Measurements from ENCODE around the gene KRTAP2-3. TPM values are rescaled to one million over a fixed set of nuclear protein-coding genes. Genes with fewer than 3 reads are reported as not detected.
"Not testable (repeated sequence)": the region's sequence is repeated elsewhere in the genome, so short reads cannot be mapped to it uniquely, and the experiment has no call there.

KRTAP2-3 gene
- total RNA-seq, 2 donors from 2014 or later, result not detected

DNA sequence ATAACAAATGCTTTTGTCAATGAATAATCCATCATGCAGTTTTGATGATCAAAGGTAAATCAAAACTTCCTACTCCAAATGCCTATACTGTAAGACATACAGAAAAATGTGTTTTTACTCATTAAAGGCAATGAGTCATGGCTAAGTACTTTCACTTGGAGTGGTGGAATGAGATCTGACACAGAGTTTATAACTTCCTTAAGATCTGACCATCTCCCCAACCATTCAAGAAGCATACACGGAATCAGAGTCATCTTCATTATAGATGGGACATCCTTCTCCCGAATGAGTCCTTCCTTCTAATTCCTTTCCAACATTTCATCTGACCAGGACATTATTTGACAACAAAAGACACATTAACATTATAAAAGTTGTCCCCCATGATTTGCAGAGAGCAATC lies 23.5 kb upstream of the KRTAP2-3 start:
- H3K4me3 Mint-ChIP-seq; H3K36me3 ChIP-seq (ENCODE audit: control insufficient read depth, insufficient read depth, low read length); H3K27me3 ChIP-seq (ENCODE audit: control insufficient read depth, insufficient read depth, low read length, poor library complexity, severe bottlenecking); DNase-seq; H3K4me1 ChIP-seq (ENCODE audit: control insufficient read depth, insufficient read depth, low read length); H3K4me1 Mint-ChIP-seq; H3K4me3 ChIP-seq (ENCODE audit: low read length); H3K9ac ChIP-seq (ENCODE audit: extremely low read depth, low read length, poor library complexity, severe bottlenecking); H3K9me3 ChIP-seq (ENCODE audit: control insufficient read depth, low read length); H3K27me3 Mint-ChIP-seq (ENCODE audit: insufficient read depth); H3K9me3 Mint-ChIP-seq; H3K36me3 Mint-ChIP-seq (ENCODE audit: low read depth); H3K27ac Mint-ChIP-seq; H3K27ac ChIP-seq (ENCODE audit: low read depth, low read length): not testable (repeated sequence)
- 40 to 67% methylated on average over 1 of the region's 2 CpGs for WGBS, 2 experiments (ENCODE audit: insufficient coverage in 1 of 2, insufficient read length in 1 of 2)

DNA sequence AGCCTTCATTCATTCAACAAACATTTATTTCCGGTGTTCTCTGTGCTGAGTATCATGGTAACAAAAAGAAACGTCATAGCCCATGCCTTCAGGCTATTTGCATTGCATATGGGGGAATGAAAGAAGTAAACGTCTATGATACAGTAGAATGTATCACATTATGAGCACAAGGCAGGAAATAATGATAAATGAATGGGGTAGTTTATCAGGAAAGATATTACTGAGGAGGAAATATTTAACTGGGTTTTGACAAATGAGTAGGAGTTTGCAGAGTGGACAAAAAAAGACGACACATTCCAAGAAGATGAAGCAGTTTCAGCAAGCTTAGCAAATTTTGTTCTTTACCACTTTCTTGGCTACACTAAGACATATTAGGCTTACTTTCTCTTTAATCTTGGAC lies 22.7 kb upstream of the KRTAP2-3 start:
- Histone ChIP-seq H3K9me3 (ENCODE audit: control insufficient read depth, low read length) (no peaks in the 10 kb centered on the region), H3K4me1 (ENCODE audit: control insufficient read depth, insufficient read depth, low read length) (no peaks in the 10 kb centered on the region), H3K27me3 (ENCODE audit: control insufficient read depth, insufficient read depth, low read length, poor library complexity, severe bottlenecking) (no peaks in the 10 kb centered on the region), H3K4me3 (ENCODE audit: low read length) (no peak overlapping the region), H3K36me3 (ENCODE audit: control insufficient read depth, insufficient read depth, low read length) (no peaks in the 10 kb centered on the region), H3K27ac (ENCODE audit: low read depth, low read length) (no peak overlapping the region), H3K9ac (ENCODE audit: extremely low read depth, low read length, poor library complexity, severe bottlenecking) (no peak overlapping the region)
- Mint-ChIP-seq H3K4me1 (no peaks in the 10 kb centered on the region), H3K27me3 (ENCODE audit: insufficient read depth) (peaks cover 2% of the 10 kb centered on the region), H3K36me3 (ENCODE audit: low read depth) (no peaks in the 10 kb centered on the region), H3K9me3 (peaks cover 2% of the 10 kb centered on the region), H3K27ac (no peak overlapping the region), H3K4me3 (no peak overlapping the region)
- no peak for DNase-seq
- TF ChIP-seq, protein P1, sequence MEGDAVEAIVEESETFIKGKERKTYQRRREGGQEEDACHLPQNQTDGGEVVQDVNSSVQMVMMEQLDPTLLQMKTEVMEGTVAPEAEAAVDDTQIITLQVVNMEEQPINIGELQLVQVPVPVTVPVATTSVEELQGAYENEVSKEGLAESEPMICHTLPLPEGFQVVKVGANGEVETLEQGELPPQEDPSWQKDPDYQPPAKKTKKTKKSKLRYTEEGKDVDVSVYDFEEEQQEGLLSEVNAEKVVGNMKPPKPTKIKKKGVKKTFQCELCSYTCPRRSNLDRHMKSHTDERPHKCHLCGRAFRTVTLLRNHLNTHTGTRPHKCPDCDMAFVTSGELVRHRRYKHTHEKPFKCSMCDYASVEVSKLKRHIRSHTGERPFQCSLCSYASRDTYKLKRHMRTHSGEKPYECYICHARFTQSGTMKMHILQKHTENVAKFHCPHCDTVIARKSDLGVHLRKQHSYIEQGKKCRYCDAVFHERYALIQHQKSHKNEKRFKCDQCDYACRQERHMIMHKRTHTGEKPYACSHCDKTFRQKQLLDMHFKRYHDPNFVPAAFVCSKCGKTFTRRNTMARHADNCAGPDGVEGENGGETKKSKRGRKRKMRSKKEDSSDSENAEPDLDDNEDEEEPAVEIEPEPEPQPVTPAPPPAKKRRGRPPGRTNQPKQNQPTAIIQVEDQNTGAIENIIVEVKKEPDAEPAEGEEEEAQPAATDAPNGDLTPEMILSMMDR (conservative IDR thresholded peaks at IDR 0.05), result no peak
- WGBS, 2 experiments (ENCODE audit: insufficient coverage in 1 of 2, insufficient read length in 1 of 2), result 78 to 87% methylated on average over 2 to 4 of the region's 4 CpGs

DNA sequence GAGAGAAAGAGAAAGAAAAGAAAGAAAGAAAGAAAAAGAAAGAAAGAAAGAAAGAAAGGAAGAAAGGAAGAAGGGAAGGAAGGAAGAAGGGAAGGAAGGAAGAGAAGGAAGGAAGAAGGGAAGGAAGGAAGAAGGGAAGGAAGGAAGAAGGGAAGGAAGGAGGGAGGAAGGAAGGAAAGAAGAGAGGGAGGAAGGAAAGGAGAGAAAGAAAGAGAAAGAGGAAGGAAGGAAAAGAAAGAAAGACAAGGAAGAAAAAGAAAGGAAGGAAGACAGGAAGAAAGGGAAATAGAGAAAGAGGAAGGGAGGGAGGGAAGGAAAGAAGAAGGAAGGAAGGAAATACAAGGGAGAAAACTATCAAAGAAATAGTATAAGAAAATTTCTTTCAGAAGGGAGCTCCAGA lies 16.9 kb upstream of the KRTAP2-3 start:
- peaks cover 5% of the 10 kb centered on the region for H3K27me3 Mint-ChIP-seq (ENCODE audit: insufficient read depth)
- Histone ChIP-seq H3K27ac (ENCODE audit: low read depth, low read length) (no peak overlapping the region), H3K27me3 (ENCODE audit: control insufficient read depth, insufficient read depth, low read length, poor library complexity, severe bottlenecking) (no peaks in the 10 kb centered on the region), H3K4me3 (ENCODE audit: low read length) (no peak overlapping the region), H3K4me1 (ENCODE audit: control insufficient read depth, insufficient read depth, low read length) (no peaks in the 10 kb centered on the region), H3K9ac (ENCODE audit: extremely low read depth, low read length, poor library complexity, severe bottlenecking) (no peak overlapping the region), H3K36me3 (ENCODE audit: control insufficient read depth, insufficient read depth, low read length) (no peaks in the 10 kb centered on the region), H3K9me3 (ENCODE audit: control insufficient read depth, low read length) (no peaks in the 10 kb centered on the region)
- no peak overlapping the region for H3K4me3 Mint-ChIP-seq
- TF ChIP-seq, protein P1 (conservative IDR thresholded peaks at IDR 0.05), result no peak
- DNase-seq, result no peak
- no peak overlapping the region for H3K27ac Mint-ChIP-seq
- no peaks in the 10 kb centered on the region for H3K9me3 Mint-ChIP-seq
- H3K4me1 Mint-ChIP-seq, result no peaks in the 10 kb centered on the region
- H3K36me3 Mint-ChIP-seq (ENCODE audit: low read depth), result no peaks in the 10 kb centered on the region

DNA sequence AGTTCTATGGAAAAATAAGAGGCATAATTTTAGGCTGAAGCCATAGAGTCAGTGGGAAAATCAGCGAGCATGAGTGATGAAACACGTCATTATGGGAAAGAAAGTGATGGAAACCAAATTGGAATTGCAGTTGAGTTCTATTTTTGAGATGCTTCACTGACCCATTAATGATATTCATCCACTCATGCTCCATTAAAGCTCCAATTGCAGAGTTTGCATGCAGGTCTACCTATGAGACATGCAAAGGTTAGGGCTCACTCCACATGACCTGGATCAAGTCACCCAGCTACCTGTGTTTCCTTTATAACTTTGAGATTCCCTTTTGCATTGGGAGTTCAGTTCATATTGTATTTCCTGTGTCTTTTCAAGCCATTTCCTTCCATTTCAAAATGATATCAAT lies 13.8 kb upstream of the KRTAP2-3 start:
- Mint-ChIP-seq H3K4me1 (no peaks in the 10 kb centered on the region), H3K27ac (no peak overlapping the region), H3K9me3 (no peaks in the 10 kb centered on the region), H3K36me3 (ENCODE audit: low read depth) (no peaks in the 10 kb centered on the region), H3K4me3 (no peak overlapping the region), H3K27me3 (ENCODE audit: insufficient read depth) (peaks cover 5% of the 10 kb centered on the region)
- Histone ChIP-seq H3K9me3 (ENCODE audit: control insufficient read depth, low read length) (no peaks in the 10 kb centered on the region), H3K36me3 (ENCODE audit: control insufficient read depth, insufficient read depth, low read length) (no peaks in the 10 kb centered on the region), H3K9ac (ENCODE audit: extremely low read depth, low read length, poor library complexity, severe bottlenecking) (no peak overlapping the region), H3K4me3 (ENCODE audit: low read length) (no peak overlapping the region), H3K27me3 (ENCODE audit: control insufficient read depth, insufficient read depth, low read length, poor library complexity, severe bottlenecking) (no peaks in the 10 kb centered on the region), H3K27ac (ENCODE audit: low read depth, low read length) (no peak overlapping the region), H3K4me1 (ENCODE audit: control insufficient read depth, insufficient read depth, low read length) (no peaks in the 10 kb centered on the region)
- TF ChIP-seq, protein P1 (conservative IDR thresholded peaks at IDR 0.05), result no peak
- DNase-seq, result no peak
- WGBS, 2 experiments (ENCODE audit: insufficient coverage in 1 of 2, insufficient read length in 1 of 2), result 89 to 95% methylated on average over 2 of the region's 2 CpGs

Measured in endodermal cell (in vitro differentiated cells).